HG03139 (cell line): Measurements from ENCODE around the gene MEX3B.
"Not testable (repeated sequence)": the region's sequence is repeated elsewhere in the genome, so short reads cannot be mapped to it uniquely, and the experiment has no call there.

Experiments
- ATAC-seq: cut with Tn5 transposase; IDR thresholded peaks from one replicate; pipeline ENCODE4 v1.9.1; 2021; ENCODE audit not compliant: unreplicated experiment

The MEX3B gene

GRCh38 chr15:82051664-82052063 is 5.8 kb upstream of the MEX3B start:
- no peak for ATAC-seq

- no peak for ATAC-seq
Observed at GRCh38 chr15:82048811-82049210, 3.0 kb upstream of the MEX3B start.

- no peak for ATAC-seq
Observed at GRCh38 chr15:82047453-82048400, 1.9 kb upstream of the MEX3B start.

- ATAC-seq = peak; percentile 68
Observed at GRCh38 chr15:82046666-82047452, 1.0 kb upstream of the MEX3B start.

- no peak for ATAC-seq
Observed at GRCh38 chr15:82045179-82045891, 483 bp downstream of the MEX3B start.

- ATAC-seq = no peak
Observed at GRCh38 chr15:82044373-82045178, 1.2 kb downstream of the MEX3B start.

GRCh38 chr15:82043796-82044372 is 1.9 kb downstream of the MEX3B start:
- no peak for ATAC-seq

- no peak for ATAC-seq
Observed at GRCh38 chr15:82043130-82043673, 2.6 kb downstream of the MEX3B start.

- no peak for ATAC-seq
Observed at GRCh38 chr15:82040862-82041261, 5.0 kb downstream of the MEX3B start.

GRCh38 chr15:82040390-82040789 is 5.4 kb downstream of the MEX3B start:
- no peak for ATAC-seq

GRCh38 chr15:82039871-82040270 is 5.9 kb downstream of the MEX3B start:
- ATAC-seq = no peak

GRCh38 chr15:82036461-82036860 is 9.4 kb downstream of the MEX3B start:
- ATAC-seq = no peak

- no peak for ATAC-seq
Observed at GRCh38 chr15:82031871-82032270, 13.9 kb downstream of the MEX3B start.

GRCh38 chr15:82030176-82030575 is 15.6 kb downstream of the MEX3B start:
- ATAC-seq = no peak

GRCh38 chr15:82028163-82028562 is 17.7 kb downstream of the MEX3B start:
- not testable (repeated sequence) for ATAC-seq

- ATAC-seq = no peak
Observed at GRCh38 chr15:82021992-82022391, 23.8 kb downstream of the MEX3B start.

GRCh38 chr15:82020625-82021394 is 25.0 kb downstream of the MEX3B start:
- no peak for ATAC-seq

GRCh38 chr15:82018201-82018600 is 27.6 kb downstream of the MEX3B start:
- ATAC-seq = no peak

- no peak for ATAC-seq
Observed at GRCh38 chr15:82017656-82018055, 28.2 kb downstream of the MEX3B start.
